HG03565 (cell line): ENCODE measurements around the gene ANXA1.

Experiments
- ATAC-seq: cut with Tn5 transposase; IDR thresholded peaks from one replicate; pipeline ENCODE4 v1.9.1; 2021; ENCODE audit warnings: mild to moderate bottlenecking, moderate library complexity; ENCODE audit not compliant: unreplicated experiment

The ANXA1 gene

GRCh38 chr9:73151653-73152542 lies at the start of gene ANXA1:
Gene ANXA1, plus strand, starts transcription at chr9:73151865. Its CDS starts 6,671 bp downstream, at chr9:73158536.
- ATAC-seq, result no peak

- no peak for ATAC-seq
Measured at GRCh38 chr9:73104342-73104741, 47.3 kb upstream of the ANXA1 start.

- ATAC-seq, result no peak
Measured at GRCh38 chr9:73104921-73105320, 46.7 kb upstream of the ANXA1 start.

GRCh38 chr9:73107489-73108069 lies 44.1 kb upstream of the ANXA1 start:
- ATAC-seq, result peak; percentile 96

- ATAC-seq, result no peak
Measured at GRCh38 chr9:73114058-73114457, 37.6 kb upstream of the ANXA1 start.

- no peak for ATAC-seq
Measured at GRCh38 chr9:73114958-73115357, 36.7 kb upstream of the ANXA1 start.

- peak; percentile 83 for ATAC-seq
Measured at GRCh38 chr9:73116031-73116430, 35.6 kb upstream of the ANXA1 start.

- no peak for ATAC-seq
Measured at GRCh38 chr9:73116880-73117279, 34.8 kb upstream of the ANXA1 start.

- ATAC-seq, result no peak
Measured at GRCh38 chr9:73118286-73118685, 33.4 kb upstream of the ANXA1 start.

- no peak for ATAC-seq
Measured at GRCh38 chr9:73118898-73119554, 32.6 kb upstream of the ANXA1 start.

GRCh38 chr9:73121375-73121935 lies 30.2 kb upstream of the ANXA1 start:
- ATAC-seq, result no peak

- no peak for ATAC-seq
Measured at GRCh38 chr9:73125651-73126050, 26.0 kb upstream of the ANXA1 start.

GRCh38 chr9:73129941-73130685 lies 21.6 kb upstream of the ANXA1 start:
- ATAC-seq, result no peak

GRCh38 chr9:73131461-73131860 lies 20.2 kb upstream of the ANXA1 start:
- no peak for ATAC-seq

GRCh38 chr9:73132034-73132776 lies 19.5 kb upstream of the ANXA1 start:
- ATAC-seq, result peak; percentile 85

- ATAC-seq, result no peak
Measured at GRCh38 chr9:73133022-73133651, 18.5 kb upstream of the ANXA1 start.

- peak; percentile 55 for ATAC-seq
Measured at GRCh38 chr9:73133921-73134407, 17.7 kb upstream of the ANXA1 start.

GRCh38 chr9:73135394-73135793 lies 16.3 kb upstream of the ANXA1 start:
- no peak for ATAC-seq

GRCh38 chr9:73137286-73137899 lies 14.3 kb upstream of the ANXA1 start:
- ATAC-seq, result no peak
